ENCODE measurements around the gene STYXL1.

The STYXL1 gene

DNA sequence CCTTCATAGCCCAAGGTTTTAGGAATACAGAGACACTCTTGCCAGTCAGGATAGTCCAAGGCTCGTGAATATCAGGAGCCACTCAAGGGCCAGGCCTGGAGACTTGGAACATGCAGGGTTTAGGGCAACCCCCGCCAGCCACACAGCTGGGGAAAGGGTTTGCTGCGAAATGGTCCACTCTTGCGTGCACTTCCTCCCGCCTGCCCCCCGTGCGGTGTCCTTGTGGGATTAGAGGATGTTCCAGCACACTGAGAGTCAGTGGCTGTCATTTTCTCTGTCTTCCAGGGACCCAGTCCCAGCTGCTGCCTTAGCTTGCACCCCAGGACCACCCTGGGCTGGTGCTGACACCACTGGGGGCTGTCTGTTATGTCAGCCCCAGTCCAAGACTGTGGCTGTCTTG lies 94.4 kb downstream of the STYXL1 start:
- no peak for DNase-seq (ENCODE audit: low spot score)
- TF ChIP-seq, protein P1, sequence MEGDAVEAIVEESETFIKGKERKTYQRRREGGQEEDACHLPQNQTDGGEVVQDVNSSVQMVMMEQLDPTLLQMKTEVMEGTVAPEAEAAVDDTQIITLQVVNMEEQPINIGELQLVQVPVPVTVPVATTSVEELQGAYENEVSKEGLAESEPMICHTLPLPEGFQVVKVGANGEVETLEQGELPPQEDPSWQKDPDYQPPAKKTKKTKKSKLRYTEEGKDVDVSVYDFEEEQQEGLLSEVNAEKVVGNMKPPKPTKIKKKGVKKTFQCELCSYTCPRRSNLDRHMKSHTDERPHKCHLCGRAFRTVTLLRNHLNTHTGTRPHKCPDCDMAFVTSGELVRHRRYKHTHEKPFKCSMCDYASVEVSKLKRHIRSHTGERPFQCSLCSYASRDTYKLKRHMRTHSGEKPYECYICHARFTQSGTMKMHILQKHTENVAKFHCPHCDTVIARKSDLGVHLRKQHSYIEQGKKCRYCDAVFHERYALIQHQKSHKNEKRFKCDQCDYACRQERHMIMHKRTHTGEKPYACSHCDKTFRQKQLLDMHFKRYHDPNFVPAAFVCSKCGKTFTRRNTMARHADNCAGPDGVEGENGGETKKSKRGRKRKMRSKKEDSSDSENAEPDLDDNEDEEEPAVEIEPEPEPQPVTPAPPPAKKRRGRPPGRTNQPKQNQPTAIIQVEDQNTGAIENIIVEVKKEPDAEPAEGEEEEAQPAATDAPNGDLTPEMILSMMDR (IDR thresholded peaks at IDR 0.05), result no peak
- Histone ChIP-seq H3K4me3 (no peak overlapping the region), H3K27ac (no peak overlapping the region)

DNA sequence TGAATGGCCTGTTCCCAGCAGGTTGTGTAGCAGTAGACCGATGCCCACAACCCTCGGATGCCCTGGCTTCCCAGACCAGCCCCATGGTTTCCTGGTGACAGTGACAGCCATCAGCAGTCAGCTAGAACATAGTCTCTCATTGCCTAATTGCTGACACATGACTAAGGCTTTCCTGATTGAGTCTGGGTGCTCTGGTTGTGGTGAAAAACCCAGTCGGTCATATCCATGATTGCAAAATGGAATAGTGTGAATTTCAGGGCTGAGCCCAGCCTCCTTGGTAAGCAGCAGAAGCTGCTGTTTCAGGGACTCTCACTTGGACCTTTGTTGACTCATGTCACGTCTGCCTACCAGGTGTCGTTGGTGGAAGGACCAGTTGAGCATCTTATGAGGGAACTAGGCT lies 96.3 kb downstream of the STYXL1 start:
- no peak overlapping the region for H3K4me3 ChIP-seq
- peak overlapping the region; percentile 1 to 33 for H3K27ac ChIP-seq
- no peak for DNase-seq (ENCODE audit: low spot score)
- TF ChIP-seq, protein P1 (IDR thresholded peaks at IDR 0.05), result no peak

DNA sequence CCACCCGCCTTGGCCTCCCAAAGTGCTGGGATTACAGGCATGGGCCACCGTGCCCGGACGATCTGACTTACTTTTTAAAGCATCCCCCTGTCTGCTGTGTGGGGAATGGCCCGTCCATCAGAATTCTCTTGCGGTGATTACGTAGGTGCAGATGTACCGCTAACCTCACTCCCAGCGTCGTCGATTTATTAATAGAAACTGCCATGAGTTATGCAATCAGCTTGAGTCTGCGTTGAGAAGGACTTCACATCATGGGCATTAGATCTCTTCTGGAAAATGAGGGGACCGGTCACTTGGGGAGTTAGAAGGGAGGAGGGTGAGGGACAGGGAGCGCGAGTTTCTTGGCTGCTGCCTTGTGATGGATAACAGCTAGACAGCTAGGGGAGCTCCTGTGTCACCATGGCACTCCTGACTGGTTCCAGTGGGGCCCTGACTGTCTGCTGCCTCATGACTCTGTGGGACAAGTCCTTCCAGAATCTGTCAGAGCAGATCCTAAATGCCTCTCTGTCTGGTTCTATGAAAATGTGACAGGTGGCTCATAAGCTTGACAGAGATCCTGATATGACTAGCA lies 97.6 kb downstream of the STYXL1 start:
- Histone ChIP-seq H3K27ac (peak overlapping the region; percentile 27 to 33), H3K4me3 (no peak overlapping the region)
- DNase-seq (ENCODE audit: low spot score), result no peak
- TF ChIP-seq, protein P1 (IDR thresholded peaks at IDR 0.05), result no peak

DNA sequence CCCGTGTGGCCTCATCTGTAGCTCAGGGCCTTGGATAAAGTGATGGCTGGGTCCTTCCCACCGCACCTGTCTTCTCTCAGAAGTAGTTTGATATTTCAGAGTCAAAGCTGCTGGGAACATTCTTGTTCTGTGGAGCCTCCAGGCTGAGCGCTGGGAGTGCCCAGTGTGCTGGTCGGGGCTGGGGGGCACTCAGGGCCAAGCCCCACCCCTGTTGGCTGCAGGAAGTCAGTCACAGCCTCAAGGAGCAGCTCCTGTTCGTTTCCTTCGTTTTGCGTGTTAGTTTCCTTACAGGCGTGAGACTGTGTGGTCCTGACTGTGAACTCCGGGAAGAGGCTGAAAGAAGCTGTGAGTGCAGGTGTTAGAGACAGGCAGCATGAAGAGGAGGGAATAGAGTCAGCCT lies 99.6 kb downstream of the STYXL1 start:
- TF ChIP-seq, protein P1 (IDR thresholded peaks at IDR 0.05), result no peak
- Histone ChIP-seq H3K4me3 (no peak overlapping the region), H3K27ac (no peak overlapping the region)
- DNase-seq (ENCODE audit: low spot score), result no peak

Data from coronary artery (tissue), 2 donors.